Measurements from ENCODE around the gene PROK1. TPM values are rescaled to one million over a fixed set of nuclear protein-coding genes. Genes with fewer than 3 reads are reported as not detected.
"Not testable (repeated sequence)": the region's sequence is repeated elsewhere in the genome, so short reads cannot be mapped to it uniquely, and the experiment has no call there.

PROK1 gene
- total RNA-seq, 2 donors from 2014 or later, result 1.0 to 5.1 TPM

GRCh38 chr1:110409316-110409715 is 41.6 kb upstream of the PROK1 start:
- H3K4me3 ChIP-seq, result no peak overlapping the region
- no peaks in the 10 kb centered on the region for H3K27me3 ChIP-seq
- peaks cover 0 to 27% of the 10 kb centered on the region in 2 donors for H3K4me1 ChIP-seq
- no peak overlapping the region for H3K27ac ChIP-seq
- no peaks in the 10 kb centered on the region for H3K9me3 ChIP-seq
- TF ChIP-seq CTCF (IDR thresholded peaks at IDR 0.05), result no peak
- DNase-seq (ENCODE audit: low spot score), result no peak
- H3K36me3 ChIP-seq, result peaks cover 10% of the 10 kb centered on the region

GRCh38 chr1:110411173-110411735 is 39.7 kb upstream of the PROK1 start:
- no peak overlapping the region for H3K4me3 ChIP-seq
- H3K4me1 ChIP-seq, result peaks cover 0 to 19% of the 10 kb centered on the region in 2 donors
- H3K9me3 ChIP-seq, result no peaks in the 10 kb centered on the region
- no peaks in the 10 kb centered on the region for H3K27me3 ChIP-seq
- no peaks in the 10 kb centered on the region for H3K36me3 ChIP-seq
- DNase-seq (ENCODE audit: low spot score), result no peak
- TF ChIP-seq CTCF (IDR thresholded peaks at IDR 0.05), result no peak
- H3K27ac ChIP-seq, result no peak overlapping the region

- DNase-seq (ENCODE audit: low spot score), result peak; percentile 86
- no peaks in the 10 kb centered on the region for H3K36me3 ChIP-seq
- H3K9me3 ChIP-seq, result no peaks in the 10 kb centered on the region
- H3K4me3 ChIP-seq, result no peak overlapping the region
- TF ChIP-seq CTCF (IDR thresholded peaks at IDR 0.05), result peak; percentile 66 to 83
- H3K4me1 ChIP-seq, result peaks cover 0 to 13% of the 10 kb centered on the region in 2 donors
- no peaks in the 10 kb centered on the region for H3K27me3 ChIP-seq
- H3K27ac ChIP-seq, result no peak overlapping the region
Observed at GRCh38 chr1:110412576-110412975, 38.4 kb upstream of the PROK1 start.

GRCh38 chr1:110413045-110413444 is 37.9 kb upstream of the PROK1 start:
- H3K4me1 ChIP-seq, result peaks cover 0 to 11% of the 10 kb centered on the region in 2 donors
- DNase-seq (ENCODE audit: low spot score); H3K36me3 ChIP-seq; H3K4me3 ChIP-seq; H3K27me3 ChIP-seq; H3K9me3 ChIP-seq; H3K27ac ChIP-seq: not testable (repeated sequence)

- H3K36me3 ChIP-seq, result no peaks in the 10 kb centered on the region
- H3K4me3 ChIP-seq, result no peak overlapping the region
- no peak overlapping the region for H3K27ac ChIP-seq
- peaks cover 0 to 4% of the 10 kb centered on the region in 2 donors for H3K4me1 ChIP-seq
- no peaks in the 10 kb centered on the region for H3K27me3 ChIP-seq
- TF ChIP-seq CTCF (IDR thresholded peaks at IDR 0.05), result no peak
- H3K9me3 ChIP-seq, result no peaks in the 10 kb centered on the region
- DNase-seq (ENCODE audit: low spot score), result no peak
Observed at GRCh38 chr1:110418729-110419128, 32.2 kb upstream of the PROK1 start.

- H3K9me3 ChIP-seq, result no peaks in the 10 kb centered on the region
- DNase-seq (ENCODE audit: low spot score), result no peak
- no peaks in the 10 kb centered on the region for H3K36me3 ChIP-seq
- TF ChIP-seq CTCF (IDR thresholded peaks at IDR 0.05), result no peak
- peaks cover 0 to 9% of the 10 kb centered on the region in 2 donors for H3K4me1 ChIP-seq
- no peak overlapping the region for H3K4me3 ChIP-seq
- no peaks in the 10 kb centered on the region for H3K27me3 ChIP-seq
- H3K27ac ChIP-seq, result peak overlapping the region; percentile 17 to 38
Observed at GRCh38 chr1:110420023-110420662, 30.8 kb upstream of the PROK1 start.
